Stimulated activated CD4-positive, alpha-beta T cell treated with anti-CD3 and anti-CD28 coated beads, Interleukin-1b, Interleukin-23, amount 100 ng/mL, for 1 hour (primary cell): ENCODE data around the gene RPAP3.

Experiments
- DNase-seq, 2 donors: peaks; one replicate each; pipeline ENCODE4 v3.0.0-alpha.2; 2020; ENCODE audit warnings: low read depth in 2 of 2

RPAP3 gene

GRCh38 chr12:47705566-47706425, at the start of gene RPAP3:
Gene RPAP3, minus strand, starts transcription at chr12:47706030. Its CDS starts 3,190 bp downstream, at chr12:47702840.
- peak; percentile 90 to 97 for DNase-seq

GRCh38 chr12:47754881-47755280, 49.1 kb upstream of the RPAP3 start:
- no peak for DNase-seq

- DNase-seq: no peak
These were observed 48.3 kb upstream of the RPAP3 start for GRCh38 chr12:47754126-47754525.

GRCh38 chr12:47753021-47754001, 47.5 kb upstream of the RPAP3 start:
- DNase-seq: no peak

GRCh38 chr12:47752552-47752951, 46.7 kb upstream of the RPAP3 start:
- no peak for DNase-seq

GRCh38 chr12:47752121-47752520, 46.3 kb upstream of the RPAP3 start:
- DNase-seq: no peak

GRCh38 chr12:47751561-47751960, 45.7 kb upstream of the RPAP3 start:
- DNase-seq: no peak

- no peak for DNase-seq
These were observed 45.2 kb upstream of the RPAP3 start for GRCh38 chr12:47750916-47751470.

GRCh38 chr12:47750229-47750798, 44.5 kb upstream of the RPAP3 start:
- DNase-seq: no peak

GRCh38 chr12:47748899-47749298, 43.1 kb upstream of the RPAP3 start:
- no peak for DNase-seq

GRCh38 chr12:47748507-47748828, 42.6 kb upstream of the RPAP3 start:
- no peak for DNase-seq

GRCh38 chr12:47747596-47748506, 42.0 kb upstream of the RPAP3 start:
- DNase-seq: no peak

- no peak for DNase-seq
These were observed 41.3 kb upstream of the RPAP3 start for GRCh38 chr12:47747126-47747525.

GRCh38 chr12:47746523-47746922, 40.7 kb upstream of the RPAP3 start:
- no peak for DNase-seq

GRCh38 chr12:47746073-47746472, 40.2 kb upstream of the RPAP3 start:
- no peak for DNase-seq

- DNase-seq: no peak
These were observed 39.7 kb upstream of the RPAP3 start for GRCh38 chr12:47745485-47746041.

- DNase-seq: no peak
These were observed 39.1 kb upstream of the RPAP3 start for GRCh38 chr12:47744778-47745436.

GRCh38 chr12:47744005-47744651, 38.3 kb upstream of the RPAP3 start:
- peak; percentile 29 to 33 for DNase-seq

GRCh38 chr12:47743311-47743860, 37.6 kb upstream of the RPAP3 start:
- DNase-seq: no peak
